Measurements from ENCODE around the gene MSH5. TPM values are rescaled to one million over a fixed set of nuclear protein-coding genes. Genes with fewer than 3 reads are reported as not detected.

MSH5 gene
- total RNA-seq, 1 donor from 2014 or later, result 8.9 TPM

DNA sequence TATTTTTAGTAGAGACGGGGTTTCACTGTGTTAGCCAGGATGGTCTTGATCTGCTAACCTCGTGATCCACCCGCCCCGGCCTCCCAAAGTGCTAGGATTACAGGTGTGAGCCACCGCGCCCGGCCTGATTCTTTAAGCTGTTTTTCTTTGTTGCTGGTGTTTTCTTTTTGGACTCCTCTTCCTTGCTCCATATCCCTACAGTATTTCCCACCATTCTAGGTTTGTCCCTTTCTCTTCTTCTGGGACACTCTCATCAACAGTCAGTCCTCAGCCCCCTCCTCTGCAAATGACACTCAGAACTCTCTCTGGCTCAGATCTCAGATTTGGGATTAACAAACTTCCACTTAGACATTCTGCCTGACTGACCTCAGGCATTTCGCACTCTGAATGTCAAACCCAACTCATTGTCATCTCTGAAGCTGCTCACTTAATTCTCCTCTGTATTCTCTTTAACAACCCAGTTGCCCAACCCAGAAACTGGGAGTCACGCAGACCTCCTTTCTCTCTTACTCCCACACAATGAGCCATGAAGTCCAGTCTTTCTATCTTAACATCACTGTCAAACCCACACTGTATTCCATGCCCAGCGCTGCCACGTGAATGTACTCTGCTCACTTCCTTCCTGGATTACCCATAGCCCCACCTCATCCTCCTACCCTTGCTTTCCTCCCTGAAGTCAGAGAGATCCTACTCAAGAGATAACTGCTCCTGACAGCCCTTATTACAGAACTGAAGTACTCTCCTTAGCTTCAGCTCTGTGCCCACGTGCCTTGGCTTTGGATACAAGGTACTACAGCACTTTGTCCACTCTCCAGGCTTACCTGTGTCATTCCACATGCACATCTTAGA, 14.1 kb upstream of the MSH5 start:
- Histone ChIP-seq H3K27me3 (ENCODE audit: control insufficient read depth, insufficient read depth, low read length) (no peaks in the 10 kb centered on the region), H3K4me3 (ENCODE audit: low read depth, low read length) (no peak overlapping the region), H3K36me3 (ENCODE audit: control insufficient read depth, insufficient read depth, low read length) (no peaks in the 10 kb centered on the region)
- no peak for DNase-seq (ENCODE audit: low read depth)
- no peak for TF ChIP-seq CTCF (IDR thresholded peaks at IDR 0.05; ENCODE audit: insufficient read depth, low read length, poor library complexity, severe bottlenecking)

- Histone ChIP-seq H3K27me3 (ENCODE audit: control insufficient read depth, insufficient read depth, low read length) (no peaks in the 10 kb centered on the region), H3K4me3 (ENCODE audit: low read depth, low read length) (no peak overlapping the region), H3K36me3 (ENCODE audit: control insufficient read depth, insufficient read depth, low read length) (peaks cover 1% of the 10 kb centered on the region)
- TF ChIP-seq CTCF (IDR thresholded peaks at IDR 0.05; ENCODE audit: insufficient read depth, low read length, poor library complexity, severe bottlenecking), result no peak
- no peak for DNase-seq (ENCODE audit: low read depth)
These were observed 12.6 kb upstream of the MSH5 start for GRCh38 chr6:31727034-31727716.

- Histone ChIP-seq H3K27me3 (ENCODE audit: control insufficient read depth, insufficient read depth, low read length) (no peaks in the 10 kb centered on the region), H3K4me3 (ENCODE audit: low read depth, low read length) (peak overlapping the region; percentile 89), H3K36me3 (ENCODE audit: control insufficient read depth, insufficient read depth, low read length) (peaks cover 1% of the 10 kb centered on the region)
- no peak for TF ChIP-seq CTCF (IDR thresholded peaks at IDR 0.05; ENCODE audit: insufficient read depth, low read length, poor library complexity, severe bottlenecking)
- no peak for DNase-seq (ENCODE audit: low read depth)
These were observed 11.8 kb upstream of the MSH5 start for GRCh38 chr6:31727717-31728671.

GRCh38 chr6:31728767-31729514, 10.9 kb upstream of the MSH5 start, which contains the start of gene DDAH2:
DDAH2 (minus strand) TSS chr6:31729299; CDS start chr6:31729161, 138 bp downstream.
- H3K36me3 ChIP-seq (ENCODE audit: control insufficient read depth, insufficient read depth, low read length), result peaks cover 1% of the 10 kb centered on the region
- TF ChIP-seq CTCF (IDR thresholded peaks at IDR 0.05; ENCODE audit: insufficient read depth, low read length, poor library complexity, severe bottlenecking), result no peak
- H3K27me3 ChIP-seq (ENCODE audit: control insufficient read depth, insufficient read depth, low read length), result no peaks in the 10 kb centered on the region
- peak within 1 kb of the TSS; percentile 89 for H3K4me3 ChIP-seq (ENCODE audit: low read depth, low read length)
- no peak for DNase-seq (ENCODE audit: low read depth)

GRCh38 chr6:31729515-31729978, 10.3 kb upstream of the MSH5 start:
- Histone ChIP-seq H3K4me3 (ENCODE audit: low read depth, low read length) (peak overlapping the region; percentile 89), H3K27me3 (ENCODE audit: control insufficient read depth, insufficient read depth, low read length) (no peaks in the 10 kb centered on the region), H3K36me3 (ENCODE audit: control insufficient read depth, insufficient read depth, low read length) (peaks cover 1% of the 10 kb centered on the region)
- peak; percentile 52 for DNase-seq (ENCODE audit: low read depth)
- TF ChIP-seq CTCF (IDR thresholded peaks at IDR 0.05; ENCODE audit: insufficient read depth, low read length, poor library complexity, severe bottlenecking), result peak; percentile 75
